Tibial artery (tissue), 4 donors: ENCODE measurements around the gene KAZN.

Experiments used
- DNase-seq, 2 donors: peaks; one replicate each; pipeline ENCODE4 v3.0.0-alpha.2; 2019
- H3K27ac ChIP-seq, 2 donors: fragments of 200-600 bp; sonication (generic) in 1 of 2; 1 replicate in 1 of 2; 2 replicates in 1 of 2; pipeline ENCODE4 v1.5.1; 2018 to 2019; ENCODE audit warnings: mild to moderate bottlenecking in 1 of 2
- H3K27me3 ChIP-seq, 2 donors: fragments of 200-600 bp; sonication (generic) in 1 of 2; one replicate each; pipeline versions ENCODE4 v1.5.1 to v1.6.0; 2016 to 2019
- H3K36me3 ChIP-seq, 3 donors: fragments of 200-600 bp; sonication (generic) in 2 of 3; one replicate each; pipeline ENCODE4 v1.5.1; 2016 to 2019; ENCODE audit warnings: mild to moderate bottlenecking in 2 of 3
- H3K4me1 ChIP-seq, 4 donors: fragments of 200-600 bp; sonication (generic) in 2 of 4; 1 replicate in 3 of 4; 2 replicates in 1 of 4; pipeline ENCODE4 v1.5.1; 2016 to 2019
- H3K4me3 ChIP-seq, 2 donors: fragments of 200-600 bp; sonication (generic) in 1 of 2; 1 replicate in 1 of 2; 2 replicates in 1 of 2; pipeline ENCODE4 v1.5.1; 2018 to 2019; ENCODE audit warnings: mild to moderate bottlenecking in 2 of 2
- H3K9me3 ChIP-seq, 3 donors: fragments of 200-600 bp; sonication (generic) in 1 of 3; one replicate each; pipeline ENCODE4 v1.5.1; 2016 to 2019
- CTCF ChIP-seq, 2 experiments: fragments of 200-600 bp in 1 of 2; fragments of 450-650 bp in 1 of 2; IDR thresholded peaks; one replicate each; pipeline ENCODE4 v1.5.1; 2017 to 2019; ENCODE audit warnings: antibody characterized with exemption in 2 of 2, mild to moderate bottlenecking in 1 of 2, moderate library complexity in 1 of 2
- intact Hi-C: fragments of 100-400 bp; cut with DNase I; formaldehyde crosslinking; loops from one replicate; pipeline ENCODE4 v1.15.0; 2023; ENCODE audit warnings: low total_unique reads

KAZN gene

GRCh38 chr1:15153184-15153841 lies 554.8 kb downstream of the KAZN start, which contains the start of gene TMEM51:
Gene TMEM51, plus strand, starts transcription at chr1:15153747. Its CDS starts 61,341 bp downstream, at chr1:15215088.
- DNase-seq, result peak in 1 of 2 donors; percentile 73
- Histone ChIP-seq H3K4me1 (peaks cover 0 to 43% (median 20%) of the 10 kb centered on the region in 4 donors), H3K36me3 (no peaks in the 10 kb centered on the region), H3K9me3 (no peaks in the 10 kb centered on the region), H3K4me3 (peak within 1 kb of the TSS; percentile 87 to 91), H3K27me3 (no peaks in the 10 kb centered on the region), H3K27ac (peak within 1 kb of the TSS; percentile 66 to 84)
- intact Hi-C loops, result no loop called here
- TF ChIP-seq CTCF (IDR thresholded peaks at IDR 0.05), result no peak

DNA sequence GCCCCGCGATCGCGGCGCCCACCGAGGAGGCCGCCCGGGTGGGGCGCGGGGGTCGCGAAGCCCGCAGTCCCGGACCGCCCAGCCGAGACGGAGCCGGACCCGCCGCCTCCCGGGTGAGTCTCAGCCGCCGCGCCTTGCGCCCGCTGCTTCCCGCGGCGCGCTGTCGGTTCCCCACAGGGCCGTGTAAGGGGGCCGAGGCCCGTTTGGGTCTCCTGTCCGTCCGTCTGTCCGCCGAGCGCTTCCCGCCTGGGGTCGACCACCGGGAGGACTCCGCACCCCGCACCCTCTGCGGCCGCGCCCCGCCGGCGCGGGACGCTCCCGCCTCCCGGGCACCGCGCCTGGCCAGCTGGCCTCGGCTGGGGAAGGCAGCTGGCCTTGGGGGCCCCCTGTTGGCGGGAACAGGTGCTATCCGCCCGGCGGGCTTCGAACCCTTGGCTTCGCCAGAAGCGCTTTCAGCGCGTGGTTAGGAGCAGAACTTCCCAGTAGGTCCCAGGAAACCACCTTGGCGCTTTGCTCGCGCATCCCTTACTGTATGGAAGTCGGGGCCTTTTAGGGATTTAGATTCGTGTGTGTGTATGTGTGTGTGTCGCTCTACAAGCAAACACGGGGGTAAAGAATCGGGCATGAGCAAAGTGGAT lies 555.5 kb downstream of the KAZN start:
- Histone ChIP-seq H3K27me3 (no peaks in the 10 kb centered on the region), H3K4me1 (peaks cover 0 to 50% (median 20%) of the 10 kb centered on the region in 4 donors), H3K27ac (peak overlapping the region; percentile 66 to 84), H3K9me3 (no peaks in the 10 kb centered on the region), H3K36me3 (no peaks in the 10 kb centered on the region), H3K4me3 (peak overlapping the region; percentile 87 to 91)
- DNase-seq, result peak in 1 of 2 donors; percentile 73
- intact Hi-C loops, result no loop called here
- TF ChIP-seq CTCF (IDR thresholded peaks at IDR 0.05), result peak; percentile 62 to 64

- Histone ChIP-seq H3K36me3 (no peaks in the 10 kb centered on the region), H3K4me3 (peak overlapping the region; percentile 87 to 91), H3K9me3 (no peaks in the 10 kb centered on the region), H3K27ac (peak overlapping the region; percentile 66 to 84), H3K4me1 (peaks cover 0 to 50% (median 20%) of the 10 kb centered on the region in 4 donors), H3K27me3 (no peaks in the 10 kb centered on the region)
- no peak for TF ChIP-seq CTCF (IDR thresholded peaks at IDR 0.05)
- intact Hi-C loops, result loop anchor here (5.0 kb wide), 1 partner anchor 38 kb away; no protein-coding TSS in a partner anchor
- peak in 1 of 2 donors; percentile 66 for DNase-seq
Measured at GRCh38 chr1:15154480-15155036, 556.1 kb downstream of the KAZN start.

DNA sequence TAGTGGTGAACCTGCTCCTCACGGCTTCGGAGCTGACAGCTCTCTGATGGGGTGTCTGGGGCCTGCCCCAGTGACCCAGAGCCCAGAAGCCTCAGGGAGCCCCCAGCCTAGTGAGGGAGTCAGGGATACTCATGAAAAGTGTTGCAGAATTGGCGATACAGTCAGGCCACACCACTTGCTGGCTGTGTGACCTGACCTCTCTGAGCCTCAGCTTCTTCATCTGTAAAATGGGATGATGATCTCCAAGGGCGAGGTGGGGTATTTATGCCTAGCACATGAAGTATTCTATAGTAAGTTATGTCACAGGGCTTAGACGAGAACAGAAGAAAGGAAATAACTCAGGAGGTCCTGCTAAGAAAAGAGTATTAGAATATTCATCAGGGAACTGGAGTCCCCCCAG lies 556.7 kb downstream of the KAZN start:
- no peak for DNase-seq
- no peak for TF ChIP-seq CTCF (IDR thresholded peaks at IDR 0.05)
- Histone ChIP-seq H3K36me3 (no peaks in the 10 kb centered on the region), H3K4me1 (peaks cover 0 to 50% (median 20%) of the 10 kb centered on the region in 4 donors), H3K27ac (peak overlapping the region in 1 of 2 donors; percentile 84), H3K27me3 (no peaks in the 10 kb centered on the region), H3K9me3 (no peaks in the 10 kb centered on the region), H3K4me3 (peak overlapping the region; percentile 87 to 91)
- intact Hi-C loops, result loop anchor here (5.0 kb wide), 1 partner anchor 37 kb away; no protein-coding TSS in a partner anchor

DNA sequence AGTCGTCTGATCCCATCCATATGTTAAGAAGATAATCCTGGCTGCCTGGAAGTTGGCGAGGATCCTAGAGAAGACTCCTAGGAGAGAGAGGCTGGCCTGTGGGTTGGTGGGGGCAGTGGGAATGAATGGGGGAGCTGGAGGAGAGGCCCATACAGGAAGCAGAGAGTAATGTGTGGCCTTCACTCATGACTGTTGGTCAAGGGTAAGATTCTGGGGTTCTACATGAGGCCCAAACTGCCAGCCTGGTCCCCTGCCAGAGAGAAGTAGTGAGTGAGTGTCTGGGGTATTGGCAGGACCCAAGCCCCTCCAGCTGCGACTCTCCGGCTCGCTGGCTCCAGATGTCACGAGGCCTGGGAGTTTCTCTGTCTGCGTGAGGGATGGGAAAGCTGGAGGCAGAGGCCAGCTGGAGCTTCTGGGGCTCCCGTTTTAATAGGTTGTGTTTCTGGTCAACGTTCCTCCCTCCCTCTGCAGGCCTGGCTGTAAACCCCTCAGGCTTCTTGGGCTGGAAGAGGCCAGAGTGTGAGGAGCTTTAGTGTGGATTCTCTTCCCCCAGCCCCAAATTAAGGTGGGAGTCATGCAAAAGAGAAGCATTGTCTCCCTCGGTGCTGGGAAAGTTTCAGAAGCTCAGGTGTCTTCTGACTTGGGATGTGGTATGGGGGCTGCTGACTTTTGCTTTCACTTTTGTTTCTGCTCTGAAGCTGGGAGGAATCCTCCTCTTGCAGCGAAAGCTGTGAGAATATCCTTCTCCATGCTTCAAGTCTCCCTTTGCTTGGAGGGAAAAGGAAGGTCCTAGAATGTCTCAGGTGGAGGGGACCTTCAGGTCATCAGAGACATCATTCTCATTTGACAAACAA lies 557.6 kb downstream of the KAZN start:
- Histone ChIP-seq H3K4me3 (no peak overlapping the region), H3K9me3 (no peaks in the 10 kb centered on the region), H3K36me3 (no peaks in the 10 kb centered on the region), H3K27me3 (no peaks in the 10 kb centered on the region), H3K27ac (peak overlapping the region; percentile 26 to 84), H3K4me1 (peaks cover 0 to 50% (median 20%) of the 10 kb centered on the region in 4 donors)
- intact Hi-C loops, result loop anchor here (5.0 kb wide), 1 partner anchor 36 kb away; no protein-coding TSS in a partner anchor
- no peak for DNase-seq
- TF ChIP-seq CTCF (IDR thresholded peaks at IDR 0.05), result no peak
